GM21526 (cell line): ENCODE results near the gene SNRPD3.
"Not testable (repeated sequence)": the region's sequence is repeated elsewhere in the genome, so short reads cannot be mapped to it uniquely, and the experiment has no call there.

ENCODE experiments used
- ATAC-seq: cut with Tn5 transposase; IDR thresholded peaks from one replicate; pipeline ENCODE4 v1.9.1; 2021; ENCODE audit warnings: moderate library complexity; ENCODE audit not compliant: unreplicated experiment, low FRiP score

SNRPD3 gene

GRCh38 chr22:24603770-24604629 is 48.2 kb downstream of the SNRPD3 start:
- not testable (repeated sequence) for ATAC-seq

DNA sequence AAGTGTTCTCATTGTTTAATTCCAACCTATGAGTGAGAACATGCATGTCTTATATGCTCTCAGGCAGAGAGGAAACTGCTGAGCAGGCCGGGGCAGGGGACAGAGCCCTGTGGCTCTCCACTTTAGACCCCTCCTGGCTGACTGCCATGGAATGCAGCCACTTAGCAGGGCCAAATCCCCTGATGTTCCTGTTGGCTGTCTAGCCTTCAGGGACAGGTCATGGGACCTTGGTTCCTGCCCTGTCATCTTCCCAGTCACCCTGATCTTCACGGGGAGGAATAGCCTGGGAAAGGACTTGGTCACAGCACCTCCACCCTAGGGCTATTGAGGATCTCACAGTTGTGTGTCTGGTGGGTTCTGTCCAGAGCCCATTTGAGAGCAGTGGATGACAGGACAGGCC is 50.5 kb downstream of the SNRPD3 start:
- not testable (repeated sequence) for ATAC-seq

GRCh38 chr22:24607429-24607983 is 51.7 kb downstream of the SNRPD3 start:
- ATAC-seq: not testable (repeated sequence)

GRCh38 chr22:24608327-24608726 is 52.5 kb downstream of the SNRPD3 start:
- not testable (repeated sequence) for ATAC-seq

- ATAC-seq: not testable (repeated sequence)
These were observed 54.1 kb downstream of the SNRPD3 start for GRCh38 chr22:24609888-24610287.

DNA sequence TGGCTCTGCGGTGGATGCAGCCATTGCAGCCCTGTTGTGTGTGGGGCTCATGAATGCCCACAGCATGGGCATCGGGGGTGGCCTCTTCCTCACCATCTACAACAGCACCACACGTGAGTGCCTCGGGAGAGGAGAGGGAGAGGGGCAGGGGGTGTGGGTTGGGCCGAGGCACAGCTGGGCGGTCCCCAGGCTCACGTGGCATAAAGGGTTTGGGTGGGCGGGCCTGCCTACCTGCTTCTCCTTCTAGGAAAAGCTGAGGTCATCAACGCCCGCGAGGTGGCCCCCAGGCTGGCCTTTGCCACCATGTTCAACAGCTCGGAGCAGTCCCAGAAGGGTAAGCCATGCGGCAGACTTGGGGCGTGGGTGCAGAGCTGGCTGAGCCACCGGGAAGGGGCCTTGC is 59.0 kb downstream of the SNRPD3 start:
- not testable (repeated sequence) for ATAC-seq

DNA sequence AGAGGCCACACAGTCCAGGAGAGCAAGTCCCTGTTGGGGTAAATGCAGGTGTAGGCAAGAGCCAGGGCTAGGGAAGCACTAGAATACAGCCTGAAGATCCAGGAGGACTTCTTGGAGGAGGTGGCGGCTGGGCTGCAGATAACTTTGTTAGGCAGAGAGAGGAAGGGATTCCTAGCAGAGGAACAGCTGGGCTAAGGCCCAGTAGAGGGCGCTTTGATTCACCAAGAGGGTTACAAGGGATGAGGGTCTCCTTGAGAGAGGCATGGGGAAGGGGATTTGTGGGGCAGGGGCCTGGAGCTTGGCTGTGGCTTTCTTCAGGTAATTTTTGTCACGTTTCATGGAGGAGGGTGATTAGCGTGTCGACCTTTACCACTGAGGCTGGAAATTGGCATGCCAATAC is 65.4 kb downstream of the SNRPD3 start:
- ATAC-seq: not testable (repeated sequence)

GRCh38 chr22:24622596-24622995 is 66.8 kb downstream of the SNRPD3 start:
- not testable (repeated sequence) for ATAC-seq
